Subcutaneous abdominal adipose tissue (tissue), 5 donors: ENCODE results near the gene SH3PXD2A.

Experiments used
- H3K27ac ChIP-seq: one replicate; pipeline ENCODE4 v1.7.0; 2013; ENCODE audit warnings: low read depth, mild to moderate bottlenecking, inconsistent platforms, low read length, moderate library complexity
- H3K27me3 ChIP-seq, 5 donors: one replicate each; pipeline ENCODE4 v1.7.0; 2013; ENCODE audit warnings: low read length in 5 of 5, inconsistent platforms in 1 of 5; ENCODE audit not compliant: control insufficient read depth in 5 of 5, insufficient read depth in 4 of 5
- H3K36me3 ChIP-seq, 5 donors: one replicate each; pipeline ENCODE4 v1.7.0; 2013; ENCODE audit warnings: low read length in 5 of 5; ENCODE audit not compliant: control insufficient read depth in 5 of 5, insufficient read depth in 5 of 5
- H3K4me1 ChIP-seq, 5 donors: one replicate each; pipeline ENCODE4 v1.7.0; 2013; ENCODE audit warnings: low read length in 5 of 5, mild to moderate bottlenecking in 3 of 5, moderate library complexity in 1 of 5; ENCODE audit not compliant: control insufficient read depth in 5 of 5, insufficient read depth in 5 of 5
- H3K4me3 ChIP-seq, 5 donors: one replicate each; pipeline ENCODE4 v1.7.0; 2013; ENCODE audit warnings: low read length in 5 of 5, low read depth in 1 of 5
- H3K9ac ChIP-seq, 5 donors: one replicate each; pipeline ENCODE4 v1.7.0; 2013; ENCODE audit warnings: low read length in 5 of 5, mild to moderate bottlenecking in 4 of 5, moderate library complexity in 3 of 5
- H3K9me3 ChIP-seq, 5 donors: one replicate each; pipeline ENCODE4 v1.7.0; 2013; ENCODE audit warnings: low read length in 5 of 5; ENCODE audit not compliant: control insufficient read depth in 5 of 5
- donor health status: healthy.
- donor health status: healthy.
- donor health status: healthy.
- donor health status: healthy.
- donor health status: healthy.

The SH3PXD2A gene

GRCh38 chr10:103553743-103554487 is 301.5 kb downstream of the SH3PXD2A start:
- H3K4me1 ChIP-seq, result peaks cover 0 to 18% (median 5%) of the 10 kb centered on the region in 5 donors
- no peak overlapping the region for H3K27ac ChIP-seq
- no peak overlapping the region for H3K9ac ChIP-seq

DNA sequence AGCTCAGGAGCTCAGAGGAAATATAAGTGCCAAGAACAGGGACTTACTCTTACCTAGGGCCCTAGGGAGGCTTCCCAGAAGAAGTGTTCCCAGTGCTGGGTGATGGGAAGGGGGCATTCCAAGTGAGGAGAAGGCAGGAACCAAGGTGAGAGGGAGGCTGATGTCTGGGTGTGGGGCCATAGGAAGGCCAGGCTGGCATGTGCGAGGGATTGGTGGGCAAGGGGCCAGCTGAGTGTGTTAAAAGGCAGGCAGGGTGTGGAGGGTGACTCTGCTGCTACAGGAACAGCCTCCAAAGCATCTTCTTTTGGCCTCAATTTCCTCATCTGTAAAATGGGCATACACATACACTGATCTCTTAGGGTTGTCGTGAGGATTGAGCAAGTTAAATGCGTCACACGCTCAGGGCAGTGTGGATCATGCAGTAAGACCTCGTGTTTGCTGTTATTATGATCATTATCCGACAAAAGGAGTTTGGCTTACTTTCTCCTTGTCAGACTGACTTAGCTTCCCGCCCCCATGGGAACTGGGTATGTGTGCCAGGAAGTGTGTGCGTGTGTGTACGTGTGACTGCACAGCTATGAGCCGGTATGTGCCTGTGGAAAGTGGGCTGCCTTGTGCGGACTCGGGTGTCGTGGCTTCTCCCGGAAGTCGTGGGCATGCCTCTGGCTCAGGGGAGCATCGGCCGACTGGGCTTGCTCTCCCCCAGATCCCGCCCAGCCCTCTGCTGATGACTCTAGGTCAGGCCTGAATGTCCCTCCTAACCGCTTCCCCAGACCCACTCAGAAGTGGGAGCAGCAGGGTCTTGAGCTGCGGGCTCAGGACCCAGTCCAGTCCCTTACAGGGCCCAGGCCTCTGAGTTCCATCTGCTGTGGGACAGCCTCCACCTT is 302.3 kb downstream of the SH3PXD2A start:
- H3K36me3 ChIP-seq, result no peaks in the 10 kb centered on the region
- no peak overlapping the region for H3K4me3 ChIP-seq
- H3K4me1 ChIP-seq, result peaks cover 0 to 18% (median 5%) of the 10 kb centered on the region in 5 donors
- H3K27me3 ChIP-seq, result peaks cover 10 to 28% (median 20%) of the 10 kb centered on the region in 5 donors
- H3K9me3 ChIP-seq, result no peaks in the 10 kb centered on the region
- H3K27ac ChIP-seq, result no peak overlapping the region
- H3K9ac ChIP-seq, result no peak overlapping the region

More at GRCh38 chr10:103553743-103554487, 301.5 kb downstream of the SH3PXD2A start:
- H3K27me3 ChIP-seq, result peaks cover 10 to 28% (median 21%) of the 10 kb centered on the region in 5 donors
- no peak overlapping the region for H3K4me3 ChIP-seq
- H3K36me3 ChIP-seq, result no peaks in the 10 kb centered on the region
- no peaks in the 10 kb centered on the region for H3K9me3 ChIP-seq

GRCh38 chr10:103551619-103552602 is 303.5 kb downstream of the SH3PXD2A start:
- Histone ChIP-seq H3K4me3 (no peak overlapping the region), H3K36me3 (no peaks in the 10 kb centered on the region), H3K27ac (no peak overlapping the region), H3K27me3 (peaks cover 10 to 22% (median 15%) of the 10 kb centered on the region in 5 donors), H3K4me1 (peaks cover 0 to 21% (median 5%) of the 10 kb centered on the region in 5 donors), H3K9me3 (no peaks in the 10 kb centered on the region), H3K9ac (no peak overlapping the region)

DNA sequence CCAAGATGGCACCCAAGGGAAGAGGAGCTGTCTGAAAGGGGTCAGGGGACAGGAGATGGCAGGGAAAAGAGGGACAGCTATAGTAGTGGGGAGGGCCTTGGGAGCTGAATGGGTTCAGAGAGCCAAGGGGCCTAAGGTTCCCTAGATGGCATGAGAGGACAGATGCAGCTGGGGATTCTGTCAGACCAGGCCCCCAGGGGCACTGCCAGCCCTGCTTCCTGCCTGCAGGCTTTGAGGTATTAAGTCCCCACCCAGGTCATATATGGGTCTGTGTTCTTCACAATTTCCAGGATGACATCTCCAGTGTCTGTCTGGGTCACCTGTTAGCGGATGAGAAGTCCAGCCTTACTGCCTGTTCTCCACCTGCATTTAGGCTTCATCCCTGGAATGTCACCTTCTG is 305.1 kb downstream of the SH3PXD2A start:
- H3K4me1 ChIP-seq, result peaks cover 0 to 13% (median 1%) of the 10 kb centered on the region in 5 donors
- peaks cover 0 to 8% (median 5%) of the 10 kb centered on the region in 5 donors for H3K27me3 ChIP-seq
- no peaks in the 10 kb centered on the region for H3K9me3 ChIP-seq
- no peak overlapping the region for H3K9ac ChIP-seq
- no peak overlapping the region for H3K4me3 ChIP-seq
- H3K36me3 ChIP-seq, result no peaks in the 10 kb centered on the region
- H3K27ac ChIP-seq, result no peak overlapping the region

- Histone ChIP-seq H3K4me3 (no peak overlapping the region), H3K9ac (no peak overlapping the region), H3K27ac (no peak overlapping the region), H3K27me3 (peaks cover 0 to 11% (median 2%) of the 10 kb centered on the region in 5 donors), H3K36me3 (no peaks in the 10 kb centered on the region), H3K9me3 (no peaks in the 10 kb centered on the region), H3K4me1 (peaks cover 0 to 8% (median 0%) of the 10 kb centered on the region in 5 donors)
Observed at GRCh38 chr10:103549349-103549685, 306.1 kb downstream of the SH3PXD2A start.

- Histone ChIP-seq H3K9me3 (no peaks in the 10 kb centered on the region), H3K27ac (no peak overlapping the region), H3K27me3 (peaks cover 0 to 12% (median 4%) of the 10 kb centered on the region in 5 donors), H3K9ac (no peak overlapping the region), H3K36me3 (no peaks in the 10 kb centered on the region), H3K4me1 (peaks cover 0 to 8% (median 0%) of the 10 kb centered on the region in 5 donors), H3K4me3 (no peak overlapping the region)
Observed at GRCh38 chr10:103548581-103549348, 306.6 kb downstream of the SH3PXD2A start.

DNA sequence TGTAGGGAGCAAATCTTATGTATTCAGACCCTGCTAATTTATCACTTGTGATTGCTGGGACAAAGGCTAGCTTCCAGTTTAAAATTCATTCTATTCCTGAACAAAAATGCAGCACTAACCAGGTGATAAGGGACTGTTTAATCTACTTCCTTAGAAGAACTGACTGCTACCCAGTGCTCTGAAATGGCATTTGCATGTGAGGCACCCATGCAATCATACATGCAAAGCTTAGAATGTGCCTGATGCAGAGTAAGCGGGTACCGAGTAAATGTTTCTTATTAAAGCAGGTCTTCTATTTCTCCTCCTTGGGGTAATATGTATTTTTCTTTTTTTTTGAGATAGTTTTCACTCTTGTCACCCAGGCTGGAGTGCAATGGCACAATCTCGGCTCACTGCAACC is 307.4 kb downstream of the SH3PXD2A start:
- peak overlapping the region in 1 of 5 donors; percentile 11 for H3K9ac ChIP-seq
- no peaks in the 10 kb centered on the region for H3K9me3 ChIP-seq
- H3K36me3 ChIP-seq, result no peaks in the 10 kb centered on the region
- H3K27me3 ChIP-seq, result peaks cover 0 to 10% (median 4%) of the 10 kb centered on the region in 5 donors
- no peak overlapping the region for H3K4me3 ChIP-seq
- no peak overlapping the region for H3K27ac ChIP-seq
- H3K4me1 ChIP-seq, result peaks cover 2 to 14% (median 5%) of the 10 kb centered on the region in 5 donors

- H3K4me3 ChIP-seq, result no peak overlapping the region
- peaks cover 2 to 20% (median 10%) of the 10 kb centered on the region in 5 donors for H3K4me1 ChIP-seq
- no peaks in the 10 kb centered on the region for H3K36me3 ChIP-seq
- H3K27ac ChIP-seq, result no peak overlapping the region
- no peaks in the 10 kb centered on the region for H3K9me3 ChIP-seq
- H3K27me3 ChIP-seq, result peaks cover 0 to 15% (median 4%) of the 10 kb centered on the region in 5 donors
- H3K9ac ChIP-seq, result peak overlapping the region in 1 of 5 donors; percentile 11
Observed at GRCh38 chr10:103547391-103547946, 307.9 kb downstream of the SH3PXD2A start.
